ENCODE results near the gene FNDC1.

Gene FNDC1

DNA sequence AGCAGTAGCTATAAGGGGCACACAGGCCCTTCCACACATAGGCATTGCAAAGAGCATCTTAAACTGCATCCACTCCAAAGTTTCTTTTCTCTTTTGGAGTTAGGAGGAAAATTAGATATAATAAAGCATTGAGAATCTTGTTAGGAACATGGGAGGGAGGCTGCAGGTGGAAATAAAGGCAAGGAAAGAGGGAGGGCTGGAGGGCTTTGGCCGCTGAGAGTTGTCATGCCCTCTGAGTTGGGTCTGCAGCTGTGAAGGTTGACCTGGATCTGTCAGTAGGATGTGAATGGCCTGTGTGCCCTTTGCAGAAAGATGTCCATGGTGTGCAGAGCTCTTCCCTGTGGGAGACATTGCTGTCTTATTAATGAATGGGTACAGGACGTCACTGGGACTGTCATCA lies 134.0 kb downstream of the FNDC1 start:
- no peaks in the 10 kb centered on the region for H4K20me1 ChIP-seq (ENCODE audit: insufficient read depth)
- H3K27ac ChIP-seq = no peak overlapping the region
- no peak overlapping the region for H3K9ac ChIP-seq
- no peaks in the 10 kb centered on the region for H3K27me3 ChIP-seq (ENCODE audit: insufficient read depth, low read depth)
- H3K36me3 ChIP-seq (ENCODE audit: insufficient read depth) = no peaks in the 10 kb centered on the region
- TF ChIP-seq, protein P1, sequence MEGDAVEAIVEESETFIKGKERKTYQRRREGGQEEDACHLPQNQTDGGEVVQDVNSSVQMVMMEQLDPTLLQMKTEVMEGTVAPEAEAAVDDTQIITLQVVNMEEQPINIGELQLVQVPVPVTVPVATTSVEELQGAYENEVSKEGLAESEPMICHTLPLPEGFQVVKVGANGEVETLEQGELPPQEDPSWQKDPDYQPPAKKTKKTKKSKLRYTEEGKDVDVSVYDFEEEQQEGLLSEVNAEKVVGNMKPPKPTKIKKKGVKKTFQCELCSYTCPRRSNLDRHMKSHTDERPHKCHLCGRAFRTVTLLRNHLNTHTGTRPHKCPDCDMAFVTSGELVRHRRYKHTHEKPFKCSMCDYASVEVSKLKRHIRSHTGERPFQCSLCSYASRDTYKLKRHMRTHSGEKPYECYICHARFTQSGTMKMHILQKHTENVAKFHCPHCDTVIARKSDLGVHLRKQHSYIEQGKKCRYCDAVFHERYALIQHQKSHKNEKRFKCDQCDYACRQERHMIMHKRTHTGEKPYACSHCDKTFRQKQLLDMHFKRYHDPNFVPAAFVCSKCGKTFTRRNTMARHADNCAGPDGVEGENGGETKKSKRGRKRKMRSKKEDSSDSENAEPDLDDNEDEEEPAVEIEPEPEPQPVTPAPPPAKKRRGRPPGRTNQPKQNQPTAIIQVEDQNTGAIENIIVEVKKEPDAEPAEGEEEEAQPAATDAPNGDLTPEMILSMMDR (conservative IDR thresholded peaks at IDR 0.05; ENCODE audit: low read depth, low read length) = no peak
- no peak overlapping the region for H3K4me2 ChIP-seq
- no peak overlapping the region for H2AFZ ChIP-seq (ENCODE audit: low read depth)
- H3K79me2 ChIP-seq (ENCODE audit: insufficient read depth, low read depth) = no peaks in the 10 kb centered on the region
- no peak overlapping the region for H3K4me3 ChIP-seq (IDR thresholded peaks at IDR 0.05; ENCODE audit: insufficient read depth, low read depth, low read length)
- H3K4me1 ChIP-seq (ENCODE audit: low read depth, poor library complexity, severe bottlenecking) = no peaks in the 10 kb centered on the region

DNA sequence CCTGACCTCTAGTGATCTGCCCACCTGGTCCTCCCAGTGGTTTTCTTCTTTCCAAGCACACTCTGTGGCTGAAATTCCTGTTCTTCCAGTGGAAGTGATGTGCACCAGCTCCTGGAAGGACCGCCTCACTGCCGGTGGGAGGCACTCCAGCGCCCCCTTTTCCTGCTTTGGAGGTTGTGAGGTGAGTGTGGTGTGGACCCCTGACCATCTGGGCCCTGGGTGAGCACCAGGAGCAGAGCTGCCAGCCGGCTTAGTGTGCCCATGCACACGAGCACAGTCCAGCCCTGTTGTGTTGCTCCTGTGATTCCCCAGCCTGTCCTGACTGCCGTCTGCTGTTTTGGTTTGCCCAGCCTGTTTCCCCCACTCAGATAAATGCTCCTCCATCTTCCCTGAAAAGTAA lies 134.6 kb downstream of the FNDC1 start:
- Histone ChIP-seq H3K79me2 (ENCODE audit: insufficient read depth, low read depth) (no peaks in the 10 kb centered on the region), H3K4me2 (no peak overlapping the region), H3K36me3 (ENCODE audit: insufficient read depth) (no peaks in the 10 kb centered on the region), H3K27me3 (ENCODE audit: insufficient read depth, low read depth) (no peaks in the 10 kb centered on the region), H3K9ac (no peak overlapping the region), H3K27ac (no peak overlapping the region), H3K4me1 (ENCODE audit: low read depth, poor library complexity, severe bottlenecking) (no peaks in the 10 kb centered on the region), H3K4me3 (IDR thresholded peaks at IDR 0.05; ENCODE audit: insufficient read depth, low read depth, low read length) (no peak overlapping the region), H4K20me1 (ENCODE audit: insufficient read depth) (no peaks in the 10 kb centered on the region), H2AFZ (ENCODE audit: low read depth) (no peak overlapping the region)
- TF ChIP-seq, protein P1 (conservative IDR thresholded peaks at IDR 0.05; ENCODE audit: low read depth, low read length) = no peak

DNA sequence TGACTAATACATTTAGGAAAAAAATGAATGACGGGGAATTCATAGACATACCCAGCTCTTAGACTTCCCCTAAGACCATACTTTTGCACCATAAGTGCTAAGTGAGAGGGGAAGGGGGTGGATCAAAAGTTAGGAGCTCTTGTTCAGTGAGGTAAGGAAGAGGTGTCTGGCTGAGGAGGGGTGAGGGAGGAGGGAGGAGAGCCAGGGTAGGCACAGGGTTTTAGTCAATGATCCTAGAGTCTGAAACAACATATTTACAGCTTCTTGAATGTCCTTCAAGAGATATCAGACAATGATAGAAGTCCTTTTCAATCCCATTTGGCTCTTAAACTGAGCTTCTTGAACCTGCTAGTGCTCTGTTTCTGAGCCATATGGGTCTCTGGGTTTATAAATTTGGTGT lies 135.4 kb downstream of the FNDC1 start:
- TF ChIP-seq, protein P1 (conservative IDR thresholded peaks at IDR 0.05; ENCODE audit: low read depth, low read length) = no peak
- no peak overlapping the region for H3K9ac ChIP-seq
- no peaks in the 10 kb centered on the region for H3K27me3 ChIP-seq (ENCODE audit: insufficient read depth, low read depth)
- H3K36me3 ChIP-seq (ENCODE audit: insufficient read depth) = no peaks in the 10 kb centered on the region
- no peak overlapping the region for H3K27ac ChIP-seq
- no peaks in the 10 kb centered on the region for H4K20me1 ChIP-seq (ENCODE audit: insufficient read depth)
- no peak overlapping the region for H3K4me2 ChIP-seq
- no peak overlapping the region for H3K4me3 ChIP-seq (IDR thresholded peaks at IDR 0.05; ENCODE audit: insufficient read depth, low read depth, low read length)
- H2AFZ ChIP-seq (ENCODE audit: low read depth) = no peak overlapping the region
- no peaks in the 10 kb centered on the region for H3K79me2 ChIP-seq (ENCODE audit: insufficient read depth, low read depth)
- H3K4me1 ChIP-seq (ENCODE audit: low read depth, poor library complexity, severe bottlenecking) = no peaks in the 10 kb centered on the region

DNA sequence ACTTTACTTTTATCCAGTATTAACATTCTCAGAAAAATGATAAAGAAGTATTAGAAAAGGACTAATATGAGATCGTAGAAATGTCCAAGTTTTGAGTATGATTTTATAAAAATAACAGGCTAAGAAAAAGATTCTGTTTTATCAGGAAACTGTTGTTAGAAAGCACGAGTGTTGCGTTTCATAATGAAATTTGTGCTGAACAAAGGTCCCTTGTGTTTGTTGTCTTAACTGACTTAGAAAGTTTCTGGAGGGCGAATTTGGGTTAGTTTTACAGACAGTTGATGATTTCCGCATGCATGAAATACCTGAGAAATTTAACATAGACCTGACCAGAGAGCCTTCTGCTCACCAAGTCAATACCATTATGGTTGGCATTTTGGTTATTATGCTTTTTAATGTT lies 136.0 kb downstream of the FNDC1 start:
- Histone ChIP-seq H3K27me3 (ENCODE audit: insufficient read depth, low read depth) (no peaks in the 10 kb centered on the region), H3K9ac (no peak overlapping the region), H3K4me2 (no peak overlapping the region), H3K4me1 (ENCODE audit: low read depth, poor library complexity, severe bottlenecking) (no peaks in the 10 kb centered on the region), H2AFZ (ENCODE audit: low read depth) (no peak overlapping the region), H3K4me3 (IDR thresholded peaks at IDR 0.05; ENCODE audit: insufficient read depth, low read depth, low read length) (no peak overlapping the region), H3K36me3 (ENCODE audit: insufficient read depth) (no peaks in the 10 kb centered on the region), H3K27ac (no peak overlapping the region), H4K20me1 (ENCODE audit: insufficient read depth) (no peaks in the 10 kb centered on the region), H3K79me2 (ENCODE audit: insufficient read depth, low read depth) (no peaks in the 10 kb centered on the region)
- TF ChIP-seq, protein P1 (conservative IDR thresholded peaks at IDR 0.05; ENCODE audit: low read depth, low read length) = no peak

Data from KMS-11 (cell line).